ENCODE measurements around the gene RAB17. TPM values are rescaled to one million over a fixed set of nuclear protein-coding genes. Genes with fewer than 3 reads are reported as not detected.

RAB17 gene
- total RNA-seq, 1 experiment from 2014 or later, result 41.8 TPM

DNA sequence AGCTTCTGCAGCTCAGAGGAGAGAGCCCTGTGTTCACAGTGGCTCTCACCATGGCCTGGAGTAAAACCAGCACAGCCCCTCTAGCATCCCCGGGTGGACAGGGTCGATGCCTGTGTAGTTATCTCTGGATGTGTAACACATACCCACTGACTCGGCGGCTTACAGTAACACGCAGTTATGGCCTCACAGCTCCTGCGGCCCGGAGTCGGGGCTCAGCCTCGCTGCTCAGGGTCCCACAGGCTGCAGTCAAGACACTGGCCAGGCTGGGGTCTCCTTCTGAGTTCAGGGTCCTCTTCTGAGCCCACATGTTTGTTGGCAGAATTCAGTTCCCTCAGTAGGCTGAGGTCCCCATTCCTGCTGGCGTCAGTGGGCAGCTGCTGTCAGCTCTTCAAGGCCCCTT, 2.5 kb upstream of the RAB17 start (continued):
- TF ChIP-seq, protein P1, sequence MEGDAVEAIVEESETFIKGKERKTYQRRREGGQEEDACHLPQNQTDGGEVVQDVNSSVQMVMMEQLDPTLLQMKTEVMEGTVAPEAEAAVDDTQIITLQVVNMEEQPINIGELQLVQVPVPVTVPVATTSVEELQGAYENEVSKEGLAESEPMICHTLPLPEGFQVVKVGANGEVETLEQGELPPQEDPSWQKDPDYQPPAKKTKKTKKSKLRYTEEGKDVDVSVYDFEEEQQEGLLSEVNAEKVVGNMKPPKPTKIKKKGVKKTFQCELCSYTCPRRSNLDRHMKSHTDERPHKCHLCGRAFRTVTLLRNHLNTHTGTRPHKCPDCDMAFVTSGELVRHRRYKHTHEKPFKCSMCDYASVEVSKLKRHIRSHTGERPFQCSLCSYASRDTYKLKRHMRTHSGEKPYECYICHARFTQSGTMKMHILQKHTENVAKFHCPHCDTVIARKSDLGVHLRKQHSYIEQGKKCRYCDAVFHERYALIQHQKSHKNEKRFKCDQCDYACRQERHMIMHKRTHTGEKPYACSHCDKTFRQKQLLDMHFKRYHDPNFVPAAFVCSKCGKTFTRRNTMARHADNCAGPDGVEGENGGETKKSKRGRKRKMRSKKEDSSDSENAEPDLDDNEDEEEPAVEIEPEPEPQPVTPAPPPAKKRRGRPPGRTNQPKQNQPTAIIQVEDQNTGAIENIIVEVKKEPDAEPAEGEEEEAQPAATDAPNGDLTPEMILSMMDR (IDR thresholded peaks at IDR 0.05 in 2 of 3, conservative IDR thresholded peaks at IDR 0.05 in 1 of 3; ENCODE audit: borderline replicate concordance in 1 of 3, insufficient read depth in 1 of 3, low read depth in 2 of 3, low read length in 2 of 3), result no peak
- TF ChIP-seq EZH2 (IDR thresholded peaks at IDR 0.05), result no peak
- TF ChIP-seq CEBPB (IDR thresholded peaks at IDR 0.05; ENCODE audit: low read depth), result no peak
- TF ChIP-seq POLR2A (IDR thresholded peaks at IDR 0.05; ENCODE audit: borderline replicate concordance, extremely low read depth, insufficient read depth, insufficient read length), result no peak
- TF ChIP-seq, protein P2, sequence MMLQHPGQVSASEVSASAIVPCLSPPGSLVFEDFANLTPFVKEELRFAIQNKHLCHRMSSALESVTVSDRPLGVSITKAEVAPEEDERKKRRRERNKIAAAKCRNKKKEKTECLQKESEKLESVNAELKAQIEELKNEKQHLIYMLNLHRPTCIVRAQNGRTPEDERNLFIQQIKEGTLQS (IDR thresholded peaks at IDR 0.05), result no peak

DNA sequence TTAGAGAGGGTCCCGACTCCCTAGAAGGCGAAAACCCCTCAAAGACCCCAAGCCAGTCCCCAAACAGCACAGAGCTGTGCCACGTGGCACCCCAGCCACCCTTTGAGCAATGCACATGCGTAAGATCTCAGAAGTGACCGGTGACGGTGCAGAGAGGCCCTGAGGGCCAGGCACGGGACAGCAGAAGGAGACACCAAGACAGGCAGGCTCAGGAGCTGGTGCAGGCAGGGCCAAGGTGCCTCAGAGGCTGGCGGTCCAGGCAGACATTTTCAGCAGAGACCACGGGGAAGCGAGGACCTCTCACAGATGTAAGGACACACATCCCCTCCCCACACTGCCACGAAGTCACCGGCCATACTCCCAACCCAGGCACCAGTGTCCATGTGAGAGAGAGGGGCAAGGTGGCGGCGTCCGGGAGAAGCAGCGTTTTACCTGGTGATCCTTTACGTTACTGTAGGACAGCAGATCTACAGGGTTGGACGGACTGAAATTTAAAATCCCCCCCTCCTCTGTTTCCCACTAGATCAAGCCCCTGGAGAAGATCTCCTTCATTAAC, 2.0 kb upstream of the RAB17 start:
- BruUV-seq (replicated peaks), result no TSS peak
- no peak overlapping the region for H2AFZ ChIP-seq (ENCODE audit: low read depth, low read length, poor library complexity, severe bottlenecking)
- H3K9me3 ChIP-seq (ENCODE audit: control insufficient read depth in 1 of 2, insufficient read depth in 1 of 2, low read depth in 1 of 2, low read length in 2 of 2), result no peaks in the 10 kb centered on the region
- ATAC-seq, result no peak
- no peaks in the 10 kb centered on the region for H3K36me3 ChIP-seq (ENCODE audit: control insufficient read depth in 1 of 2, insufficient read depth in 2 of 2, low read length in 2 of 2)
- POLR2A ChIA-PET, result interaction anchor here (0.8 to 1.1 kb wide), 3 partner anchors 8 to 85 kb away, joined by 3 to 4 read pairs (median 3); no protein-coding TSS in a partner anchor
- no peak for DNase-seq (ENCODE audit: low read depth, low spot score)
- TF ChIP-seq RAD21 (IDR thresholded peaks at IDR 0.05; ENCODE audit: low read depth), result no peak
- TF ChIP-seq JUND (IDR thresholded peaks at IDR 0.05), result no peak
- TF ChIP-seq, protein P3, sequence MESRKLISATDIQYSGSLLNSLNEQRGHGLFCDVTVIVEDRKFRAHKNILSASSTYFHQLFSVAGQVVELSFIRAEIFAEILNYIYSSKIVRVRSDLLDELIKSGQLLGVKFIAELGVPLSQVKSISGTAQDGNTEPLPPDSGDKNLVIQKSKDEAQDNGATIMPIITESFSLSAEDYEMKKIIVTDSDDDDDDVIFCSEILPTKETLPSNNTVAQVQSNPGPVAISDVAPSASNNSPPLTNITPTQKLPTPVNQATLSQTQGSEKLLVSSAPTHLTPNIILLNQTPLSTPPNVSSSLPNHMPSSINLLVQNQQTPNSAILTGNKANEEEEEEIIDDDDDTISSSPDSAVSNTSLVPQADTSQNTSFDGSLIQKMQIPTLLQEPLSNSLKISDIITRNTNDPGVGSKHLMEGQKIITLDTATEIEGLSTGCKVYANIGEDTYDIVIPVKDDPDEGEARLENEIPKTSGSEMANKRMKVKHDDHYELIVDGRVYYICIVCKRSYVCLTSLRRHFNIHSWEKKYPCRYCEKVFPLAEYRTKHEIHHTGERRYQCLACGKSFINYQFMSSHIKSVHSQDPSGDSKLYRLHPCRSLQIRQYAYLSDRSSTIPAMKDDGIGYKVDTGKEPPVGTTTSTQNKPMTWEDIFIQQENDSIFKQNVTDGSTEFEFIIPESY (IDR thresholded peaks at IDR 0.05; ENCODE audit: extremely low read depth, insufficient replicate concordance, low read length), result no peak
- TF ChIP-seq ELF1 (IDR thresholded peaks at IDR 0.05; ENCODE audit: borderline replicate concordance, low read depth), result no peak
- TF ChIP-seq, protein P4, sequence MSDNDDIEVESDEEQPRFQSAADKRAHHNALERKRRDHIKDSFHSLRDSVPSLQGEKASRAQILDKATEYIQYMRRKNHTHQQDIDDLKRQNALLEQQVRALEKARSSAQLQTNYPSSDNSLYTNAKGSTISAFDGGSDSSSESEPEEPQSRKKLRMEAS (IDR thresholded peaks at IDR 0.05), result no peak
- no peak for TF ChIP-seq ZFX (IDR thresholded peaks at IDR 0.05)
- TF ChIP-seq EZH2 (IDR thresholded peaks at IDR 0.05), result no peak
- no peak for TF ChIP-seq CBX3 (IDR thresholded peaks at IDR 0.05; ENCODE audit: low read depth)
- no peak for TF ChIP-seq POLR2AphosphoS5 (IDR thresholded peaks at IDR 0.05; ENCODE audit: low read depth, low read length)
- TF ChIP-seq CEBPB (IDR thresholded peaks at IDR 0.05; ENCODE audit: low read depth), result no peak
- TF ChIP-seq SP1 (IDR thresholded peaks at IDR 0.05; ENCODE audit: low read depth), result no peak
- TF ChIP-seq TCF7L2 (IDR thresholded peaks at IDR 0.05; ENCODE audit: borderline replicate concordance, extremely low read depth, insufficient read depth, insufficient read length), result no peak
- no peak for TF ChIP-seq YY1 (IDR thresholded peaks at IDR 0.05; ENCODE audit: extremely low read depth, insufficient replicate concordance, low read depth, low read length)
- no peak for TF ChIP-seq EGR1 (IDR thresholded peaks at IDR 0.05; ENCODE audit: low read depth)
- peak overlapping the region; percentile 69; the same call in 1 of the 2 replicates for H3K9ac ChIP-seq (ENCODE audit: low read length)
- no peaks in the 10 kb centered on the region for H3K9me2 ChIP-seq (ENCODE audit: insufficient read depth)
- CTCF ChIA-PET, result no interaction called here
- peak overlapping the region; percentile 98 for H3K27ac ChIP-seq (ENCODE audit: low read depth, low read length)
- no peaks in the 10 kb centered on the region for H3K27me3 ChIP-seq (ENCODE audit: insufficient read depth, low read length)
- RAD21 ChIA-PET (ENCODE audit: low non-redundant PET in 1 of 2, low total read pairs in 2 of 2, uncharacterized antibody in 2 of 2, unreplicated experiment in 2 of 2), result no interaction called here
- peak overlapping the region; percentile 80 for H3K4me2 ChIP-seq (ENCODE audit: low read length)
- peak overlapping the region; percentile 68 to 85; a peak in 3 of 4 replicates for H3K4me3 ChIP-seq (replicated peaks in 1 of 2; ENCODE audit: low read depth in 1 of 2, low read length in 2 of 2)
- H3K79me2 ChIP-seq (ENCODE audit: insufficient read depth, low read length), result peaks cover 16% of the 10 kb centered on the region
- intact Hi-C loops (cut with micrococcal nuclease), result no loop called here
- H4K20me1 ChIP-seq (ENCODE audit: insufficient read depth), result no peaks in the 10 kb centered on the region
- H3K4me1 ChIP-seq (ENCODE audit: control insufficient read depth in 1 of 2, insufficient read depth in 2 of 2, low read length in 2 of 2), result peaks cover 13 to 33% of the 10 kb centered on the region in 2 experiments; a peak in 3 of 4 replicates
